ENCODE results near the gene PPIA. TPM values are rescaled to one million over a fixed set of nuclear protein-coding genes. Genes with fewer than 3 reads are reported as not detected.

PPIA gene
- polyA plus RNA-seq, 1 donor from 2014 or later: 2,769 TPM

GRCh38 chr7:44827567-44827966 lies 31.1 kb downstream of the PPIA start:
- no peak overlapping the region for H3K4me3 ChIP-seq (ENCODE audit: low read length)
- no peaks in the 10 kb centered on the region for H3K9me3 ChIP-seq (ENCODE audit: low read length)
- no peak overlapping the region for H3K4me2 ChIP-seq (ENCODE audit: low read length)
- no peaks in the 10 kb centered on the region for H4K20me1 ChIP-seq (ENCODE audit: insufficient read depth)
- H2AFZ ChIP-seq (ENCODE audit: low read depth, low read length): no peak overlapping the region
- H3F3A ChIP-seq (ENCODE audit: insufficient read depth, low read length, poor library complexity, severe bottlenecking): no peaks in the 10 kb centered on the region
- no peaks in the 10 kb centered on the region for H3K79me2 ChIP-seq (replicated peaks; ENCODE audit: insufficient read depth, low read length)
- no peak overlapping the region for H3K9ac ChIP-seq (ENCODE audit: low read length)
- H3K36me3 ChIP-seq (ENCODE audit: insufficient read depth, low read length): no peaks in the 10 kb centered on the region
- H3K27me3 ChIP-seq (ENCODE audit: insufficient read depth, low read depth, low read length): no peaks in the 10 kb centered on the region
- no peaks in the 10 kb centered on the region for H3K9me2 ChIP-seq (ENCODE audit: insufficient read depth, low read length)
- no peak overlapping the region for H3K27ac ChIP-seq (ENCODE audit: low read length)
- no peak for TF ChIP-seq EZH2 (IDR thresholded peaks at IDR 0.05; ENCODE audit: borderline replicate concordance, insufficient read depth, low read length, poor library complexity, severe bottlenecking)
- no peak for TF ChIP-seq REST (IDR thresholded peaks at IDR 0.05; ENCODE audit: borderline replicate concordance)
- TF ChIP-seq POLR2AphosphoS5 (IDR thresholded peaks at IDR 0.05): no peak
- TF ChIP-seq RAD21 (conservative IDR thresholded peaks at IDR 0.05): no peak
- TF ChIP-seq SMC3 (conservative IDR thresholded peaks at IDR 0.05; ENCODE audit: poor library complexity): no peak
- no peak for TF ChIP-seq CTCF (IDR thresholded peaks at IDR 0.05; ENCODE audit: poor library complexity, severe bottlenecking)
- no peak for TF ChIP-seq EP300 (conservative IDR thresholded peaks at IDR 0.05; ENCODE audit: poor library complexity, severe bottlenecking)
- TF ChIP-seq MXI1 (conservative IDR thresholded peaks at IDR 0.05; ENCODE audit: poor library complexity, severe bottlenecking): no peak
- TF ChIP-seq TAF1 (IDR thresholded peaks at IDR 0.05; ENCODE audit: low read depth): no peak

- Histone ChIP-seq H3K36me3 (ENCODE audit: insufficient read depth, low read length) (peaks cover 14% of the 10 kb centered on the region), H3K9me3 (ENCODE audit: low read length) (no peaks in the 10 kb centered on the region), H3K27ac (ENCODE audit: low read length) (no peak overlapping the region)
These were observed 42.3 kb downstream of the PPIA start for GRCh38 chr7:44838751-44839150.

More at GRCh38 chr7:44838751-44839150, 42.3 kb downstream of the PPIA start:
- Histone ChIP-seq H3F3A (ENCODE audit: insufficient read depth, low read length, poor library complexity, severe bottlenecking) (no peaks in the 10 kb centered on the region), H3K79me2 (replicated peaks; ENCODE audit: insufficient read depth, low read length) (peaks cover 30% of the 10 kb centered on the region), H3K4me2 (ENCODE audit: low read length) (no peak overlapping the region), H3K9me2 (ENCODE audit: insufficient read depth, low read length) (no peaks in the 10 kb centered on the region), H3K4me3 (ENCODE audit: low read length) (no peak overlapping the region), H4K20me1 (ENCODE audit: insufficient read depth) (no peaks in the 10 kb centered on the region), H3K27me3 (ENCODE audit: insufficient read depth, low read depth, low read length) (no peaks in the 10 kb centered on the region), H2AFZ (ENCODE audit: low read depth, low read length) (no peak overlapping the region), H3K9ac (ENCODE audit: low read length) (no peak overlapping the region)
- TF ChIP-seq MXI1 (conservative IDR thresholded peaks at IDR 0.05; ENCODE audit: poor library complexity, severe bottlenecking) (no peak), SMC3 (conservative IDR thresholded peaks at IDR 0.05; ENCODE audit: poor library complexity) (no peak), CTCF (IDR thresholded peaks at IDR 0.05; ENCODE audit: poor library complexity, severe bottlenecking) (no peak), TAF1 (IDR thresholded peaks at IDR 0.05; ENCODE audit: low read depth) (no peak), EP300 (conservative IDR thresholded peaks at IDR 0.05; ENCODE audit: poor library complexity, severe bottlenecking) (no peak), REST (IDR thresholded peaks at IDR 0.05; ENCODE audit: borderline replicate concordance) (no peak), RAD21 (conservative IDR thresholded peaks at IDR 0.05) (no peak), EZH2 (IDR thresholded peaks at IDR 0.05; ENCODE audit: borderline replicate concordance, insufficient read depth, low read length, poor library complexity, severe bottlenecking) (no peak), POLR2AphosphoS5 (IDR thresholded peaks at IDR 0.05) (no peak)

All from neural cell (in vitro differentiated cells).